ES-I3 (cell line): ENCODE data around the gene PIGP.

Experiments
- H3K36me3 ChIP-seq: 2 replicates; pipeline ENCODE4 v1.6.1; 2013; ENCODE audit warnings: mild to moderate bottlenecking, low read length, control low read depth, moderate library complexity; ENCODE audit not compliant: insufficient read depth
- H3K4me1 ChIP-seq: 2 replicates; pipeline ENCODE4 v1.6.1; 2013; ENCODE audit warnings: mild to moderate bottlenecking, control low read depth, low read length; ENCODE audit not compliant: insufficient read depth
- H3K9ac ChIP-seq: 2 replicates; pipeline ENCODE4 v1.6.1; 2013; ENCODE audit warnings: low read depth, mild to moderate bottlenecking, low read length, moderate library complexity
- H3K9me3 ChIP-seq: 2 replicates; pipeline ENCODE4 v1.6.1; 2013; ENCODE audit warnings: mild to moderate bottlenecking, low read length, moderate library complexity; ENCODE audit not compliant: control insufficient read depth, insufficient read depth

PIGP gene

DNA sequence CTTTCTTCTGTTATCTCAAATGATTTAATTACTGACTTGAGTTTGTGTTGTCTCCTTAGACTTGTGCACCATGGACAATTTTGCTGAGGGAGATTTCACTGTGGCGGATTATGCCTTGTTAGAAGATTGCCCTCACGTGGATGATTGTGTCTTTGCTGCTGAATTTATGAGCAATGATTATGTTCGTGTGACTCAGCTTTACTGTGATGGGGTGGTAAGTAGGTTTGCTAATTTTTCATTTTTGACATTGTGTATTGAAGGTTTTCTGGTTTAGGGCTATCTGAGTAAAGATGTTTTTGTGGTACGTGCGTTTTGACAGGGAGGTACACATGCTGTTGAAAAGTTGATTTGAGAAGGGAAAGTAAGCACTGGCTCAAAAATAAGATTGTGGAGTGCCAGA, 14.3 kb upstream of the PIGP start:
- no peaks in the 10 kb centered on the region for H3K9me3 ChIP-seq
- H3K4me1 ChIP-seq, result no peaks in the 10 kb centered on the region
- no peaks in the 10 kb centered on the region for H3K36me3 ChIP-seq
- H3K9ac ChIP-seq, result no peak overlapping the region

GRCh38 chr21:37085726-37086125, 12.9 kb upstream of the PIGP start:
- no peak overlapping the region for H3K9ac ChIP-seq
- no peaks in the 10 kb centered on the region for H3K36me3 ChIP-seq
- no peaks in the 10 kb centered on the region for H3K4me1 ChIP-seq
- no peaks in the 10 kb centered on the region for H3K9me3 ChIP-seq

GRCh38 chr21:37082856-37083528, 10.1 kb upstream of the PIGP start:
- no peaks in the 10 kb centered on the region for H3K36me3 ChIP-seq
- H3K9ac ChIP-seq, result no peak overlapping the region
- no peaks in the 10 kb centered on the region for H3K4me1 ChIP-seq
- H3K9me3 ChIP-seq, result no peaks in the 10 kb centered on the region

GRCh38 chr21:37082375-37082774, 9.5 kb upstream of the PIGP start:
- Histone ChIP-seq H3K9me3 (no peaks in the 10 kb centered on the region), H3K9ac (no peak overlapping the region), H3K36me3 (no peaks in the 10 kb centered on the region), H3K4me1 (no peaks in the 10 kb centered on the region)

- H3K36me3 ChIP-seq, result no peaks in the 10 kb centered on the region
- no peaks in the 10 kb centered on the region for H3K4me1 ChIP-seq
- no peaks in the 10 kb centered on the region for H3K9me3 ChIP-seq
- no peak overlapping the region for H3K9ac ChIP-seq
These were observed 6.4 kb upstream of the PIGP start for GRCh38 chr21:37079211-37079824.

DNA sequence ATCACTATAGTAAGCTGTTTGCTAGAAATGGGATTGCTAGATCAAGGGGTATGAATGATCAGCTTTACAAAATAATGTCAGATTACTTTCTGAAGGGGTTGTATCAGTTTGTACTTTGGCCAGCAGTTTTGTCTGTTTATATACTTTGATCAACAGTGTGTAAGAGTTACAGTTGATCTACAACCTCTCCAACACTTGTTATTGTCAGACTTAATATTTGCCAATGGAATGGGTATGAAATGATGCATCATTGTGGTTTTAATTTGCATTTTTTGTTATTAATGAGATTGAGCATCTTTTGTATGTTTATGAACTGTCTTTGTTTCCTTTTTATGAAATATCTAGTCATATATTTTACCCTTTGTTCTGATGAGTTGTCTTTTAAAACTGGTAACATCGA, 4.5 kb upstream of the PIGP start:
- Histone ChIP-seq H3K36me3 (no peaks in the 10 kb centered on the region), H3K9ac (no peak overlapping the region), H3K4me1 (no peaks in the 10 kb centered on the region), H3K9me3 (no peaks in the 10 kb centered on the region)

GRCh38 chr21:37076087-37076850, 3.4 kb upstream of the PIGP start:
- Histone ChIP-seq H3K9ac (no peak overlapping the region), H3K36me3 (no peaks in the 10 kb centered on the region), H3K9me3 (no peaks in the 10 kb centered on the region), H3K4me1 (peaks cover 4% of the 10 kb centered on the region; the same call in 1 of the 2 replicates)

GRCh38 chr21:37075214-37075770, 2.4 kb upstream of the PIGP start:
- no peak overlapping the region for H3K9ac ChIP-seq

GRCh38 chr21:37074546-37074945, 1.7 kb upstream of the PIGP start:
- no peaks in the 10 kb centered on the region for H3K36me3 ChIP-seq
- H3K9ac ChIP-seq, result peak overlapping the region; percentile 85
- H3K4me1 ChIP-seq, result peaks cover 4% of the 10 kb centered on the region; the same call in 1 of the 2 replicates
- H3K9me3 ChIP-seq, result no peaks in the 10 kb centered on the region

More at GRCh38 chr21:37075214-37075770, 2.4 kb upstream of the PIGP start:
- Histone ChIP-seq H3K36me3 (no peaks in the 10 kb centered on the region), H3K4me1 (peaks cover 4% of the 10 kb centered on the region; the same call in 1 of the 2 replicates), H3K9me3 (no peaks in the 10 kb centered on the region)

GRCh38 chr21:37074197-37074510, 1.3 kb upstream of the PIGP start:
- Histone ChIP-seq H3K36me3 (no peaks in the 10 kb centered on the region), H3K9ac (peak overlapping the region; percentile 85), H3K4me1 (peaks cover 4% of the 10 kb centered on the region; the same call in 1 of the 2 replicates), H3K9me3 (no peaks in the 10 kb centered on the region)

- Histone ChIP-seq H3K36me3 (no peaks in the 10 kb centered on the region), H3K4me1 (peaks cover 4% of the 10 kb centered on the region; the same call in 1 of the 2 replicates), H3K9me3 (no peaks in the 10 kb centered on the region), H3K9ac (peak overlapping the region; percentile 85)
These were observed 736 bp upstream of the PIGP start for GRCh38 chr21:37073417-37074196.

DNA sequence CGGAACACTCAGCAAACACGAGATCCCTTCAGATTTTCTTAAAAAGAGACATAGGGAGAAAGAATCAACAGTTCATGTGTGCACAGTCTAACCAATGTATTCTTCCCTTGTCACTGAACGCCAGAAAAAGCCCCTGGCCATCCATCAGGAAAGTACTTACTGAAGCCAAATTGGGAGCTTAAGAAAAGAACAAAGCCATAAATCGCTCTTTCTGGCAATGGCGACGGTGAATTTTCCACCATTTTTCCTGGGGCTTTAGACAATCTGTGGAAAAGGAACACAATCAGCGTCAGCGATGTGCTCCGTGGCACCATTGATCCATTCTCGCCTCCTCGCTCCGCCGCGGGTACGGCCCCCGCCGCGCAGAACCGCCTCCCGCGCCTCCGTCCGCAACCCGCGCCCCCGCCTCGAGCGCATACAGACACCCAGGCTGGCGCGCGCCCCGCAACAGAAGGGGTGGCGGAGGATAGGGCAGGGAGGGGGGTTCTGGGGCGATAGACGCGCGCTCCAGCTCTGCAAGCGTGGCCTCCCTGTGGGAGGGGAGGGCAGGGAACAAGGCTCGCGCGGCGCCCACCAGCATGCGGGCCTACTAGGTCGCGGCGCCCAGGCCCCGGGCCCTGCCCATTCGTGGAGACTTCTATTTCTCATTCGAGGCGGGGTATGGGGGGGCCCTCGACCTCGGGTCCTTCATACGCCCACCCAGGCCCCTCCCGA, 440 bp downstream of the PIGP start:
- peak overlapping the region; percentile 85 for H3K9ac ChIP-seq
- no peaks in the 10 kb centered on the region for H3K36me3 ChIP-seq
- no peaks in the 10 kb centered on the region for H3K9me3 ChIP-seq
- H3K4me1 ChIP-seq, result peaks cover 4% of the 10 kb centered on the region; the same call in 1 of the 2 replicates

DNA sequence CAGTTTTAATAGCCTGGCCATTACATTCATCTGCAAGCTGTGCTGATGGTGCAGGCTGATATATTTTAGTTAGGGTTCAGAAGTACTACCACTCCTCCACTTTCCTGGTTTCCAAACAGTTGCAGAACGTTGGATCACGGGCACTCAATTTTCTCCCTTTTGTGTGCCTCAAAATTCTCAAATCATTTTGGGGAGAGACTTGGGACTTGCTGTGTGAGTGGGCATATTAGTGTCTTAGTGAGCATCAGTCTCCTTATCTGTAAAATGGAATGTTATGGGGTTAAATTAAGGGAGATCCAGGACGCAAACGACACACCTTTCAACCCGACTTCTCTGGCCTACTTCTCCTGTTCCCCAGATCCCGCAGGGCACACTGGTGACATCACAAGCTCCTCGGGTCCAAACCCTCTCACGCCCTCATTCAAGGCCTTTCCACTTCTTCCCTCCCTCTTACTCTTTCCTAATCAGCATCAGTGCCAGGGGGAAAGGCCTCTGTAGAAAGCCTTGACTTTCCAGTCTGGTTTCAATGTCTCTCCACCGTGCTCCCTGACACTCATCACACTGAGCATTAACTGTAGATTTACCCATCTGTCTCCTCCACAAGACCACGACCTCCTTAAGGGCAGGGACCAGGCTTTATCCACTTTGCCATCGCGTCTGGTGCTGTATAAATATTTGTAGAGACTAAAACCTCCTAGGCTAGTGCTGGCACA, 1.2 kb downstream of the PIGP start:
- Histone ChIP-seq H3K9ac (peak overlapping the region; percentile 85), H3K36me3 (no peaks in the 10 kb centered on the region), H3K4me1 (peaks cover 4% of the 10 kb centered on the region; the same call in 1 of the 2 replicates), H3K9me3 (no peaks in the 10 kb centered on the region)
